ENCODE data around the gene CFAP221.

GRCh38 chr2:119650206-119650605 lies 106.0 kb downstream of the CFAP221 start:
- TF ChIP-seq, protein P1, sequence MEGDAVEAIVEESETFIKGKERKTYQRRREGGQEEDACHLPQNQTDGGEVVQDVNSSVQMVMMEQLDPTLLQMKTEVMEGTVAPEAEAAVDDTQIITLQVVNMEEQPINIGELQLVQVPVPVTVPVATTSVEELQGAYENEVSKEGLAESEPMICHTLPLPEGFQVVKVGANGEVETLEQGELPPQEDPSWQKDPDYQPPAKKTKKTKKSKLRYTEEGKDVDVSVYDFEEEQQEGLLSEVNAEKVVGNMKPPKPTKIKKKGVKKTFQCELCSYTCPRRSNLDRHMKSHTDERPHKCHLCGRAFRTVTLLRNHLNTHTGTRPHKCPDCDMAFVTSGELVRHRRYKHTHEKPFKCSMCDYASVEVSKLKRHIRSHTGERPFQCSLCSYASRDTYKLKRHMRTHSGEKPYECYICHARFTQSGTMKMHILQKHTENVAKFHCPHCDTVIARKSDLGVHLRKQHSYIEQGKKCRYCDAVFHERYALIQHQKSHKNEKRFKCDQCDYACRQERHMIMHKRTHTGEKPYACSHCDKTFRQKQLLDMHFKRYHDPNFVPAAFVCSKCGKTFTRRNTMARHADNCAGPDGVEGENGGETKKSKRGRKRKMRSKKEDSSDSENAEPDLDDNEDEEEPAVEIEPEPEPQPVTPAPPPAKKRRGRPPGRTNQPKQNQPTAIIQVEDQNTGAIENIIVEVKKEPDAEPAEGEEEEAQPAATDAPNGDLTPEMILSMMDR (IDR thresholded peaks at IDR 0.05), result no peak
- no peak for TF ChIP-seq POLR2A (IDR thresholded peaks at IDR 0.05)

Data from body of pancreas (tissue), 4 donors.